GM21526 (cell line): ENCODE measurements around the gene CACNB2.
"Not testable (repeated sequence)": the region's sequence is repeated elsewhere in the genome, so short reads cannot be mapped to it uniquely, and the experiment has no call there.

Experiments
- ATAC-seq: cut with Tn5 transposase; IDR thresholded peaks from one replicate; pipeline ENCODE4 v1.9.1; 2021; ENCODE audit warnings: moderate library complexity; ENCODE audit not compliant: unreplicated experiment, low FRiP score

CACNB2 gene

GRCh38 chr10:18196806-18197550, 56.8 kb downstream of the CACNB2 start:
- no peak for ATAC-seq

GRCh38 chr10:18197706-18198105, 57.5 kb downstream of the CACNB2 start:
- no peak for ATAC-seq

- ATAC-seq, result no peak
Observed at GRCh38 chr10:18201877-18202276, 61.7 kb downstream of the CACNB2 start.

GRCh38 chr10:18202680-18203460, 62.6 kb downstream of the CACNB2 start:
- no peak for ATAC-seq

- ATAC-seq, result no peak
Observed at GRCh38 chr10:18203471-18203870, 63.2 kb downstream of the CACNB2 start.

GRCh38 chr10:18204039-18204835, 64.0 kb downstream of the CACNB2 start:
- ATAC-seq, result no peak

- no peak for ATAC-seq
Observed at GRCh38 chr10:18205098-18205834, 65.0 kb downstream of the CACNB2 start.

GRCh38 chr10:18208186-18208585, 68.0 kb downstream of the CACNB2 start:
- ATAC-seq, result not testable (repeated sequence)

- ATAC-seq, result no peak
Observed at GRCh38 chr10:18209241-18209640, 69.0 kb downstream of the CACNB2 start.

GRCh38 chr10:18210711-18211110, 70.5 kb downstream of the CACNB2 start:
- no peak for ATAC-seq

GRCh38 chr10:18211862-18212261, 71.6 kb downstream of the CACNB2 start:
- no peak for ATAC-seq

- ATAC-seq, result no peak
Observed at GRCh38 chr10:18213271-18213670, 73.0 kb downstream of the CACNB2 start.

- no peak for ATAC-seq
Observed at GRCh38 chr10:18214691-18215563, 74.7 kb downstream of the CACNB2 start.

GRCh38 chr10:18216482-18216881, 76.3 kb downstream of the CACNB2 start:
- no peak for ATAC-seq

- no peak for ATAC-seq
Observed at GRCh38 chr10:18217577-18217976, 77.4 kb downstream of the CACNB2 start.

GRCh38 chr10:18219146-18219545, 78.9 kb downstream of the CACNB2 start:
- no peak for ATAC-seq

- ATAC-seq, result no peak
Observed at GRCh38 chr10:18221123-18221522, 80.9 kb downstream of the CACNB2 start.

- no peak for ATAC-seq
Observed at GRCh38 chr10:18221882-18222281, 81.7 kb downstream of the CACNB2 start.

GRCh38 chr10:18222866-18223265, 82.6 kb downstream of the CACNB2 start:
- no peak for ATAC-seq
